Neural cell (in vitro differentiated cells): ENCODE measurements around the gene CENPQ. TPM values are rescaled to one million over a fixed set of nuclear protein-coding genes. Genes with fewer than 3 reads are reported as not detected.

ENCODE experiments used
- H2AFZ ChIP-seq: fragments of 200-600, 300-800 bp; sonication (generic), shearing (Covaris generic); 2 replicates; pipeline ENCODE4 v1.6.0; 2014; ENCODE audit warnings: low read depth, mild to moderate bottlenecking, antibody characterized with exemption, low read length, moderate library complexity
- H3F3A ChIP-seq: fragments of 200-600 bp; shearing (Covaris generic); 2 replicates; pipeline ENCODE4 v1.6.1; 2016; ENCODE audit warnings: mild to moderate bottlenecking, moderate library complexity, mixed read lengths, antibody characterized with exemption, low read length; ENCODE audit not compliant: insufficient read depth, poor library complexity, severe bottlenecking
- H3K27ac ChIP-seq: fragments of 200-600, 300-800 bp; sonication (generic), shearing (Covaris generic); 2 replicates; pipeline ENCODE4 v1.5.1; 2014; ENCODE audit warnings: mild to moderate bottlenecking, low read length, moderate library complexity
- H3K27me3 ChIP-seq: fragments of 300-800, 200-600 bp; sonication (generic), shearing (Covaris generic); 2 replicates; pipeline ENCODE4 v1.6.0; 2014; ENCODE audit warnings: mild to moderate bottlenecking, low read depth, low read length, moderate library complexity; ENCODE audit not compliant: insufficient read depth
- H3K36me3 ChIP-seq: fragments of 300-800, 200-600 bp; sonication (generic), shearing (Covaris generic); 2 replicates; pipeline ENCODE4 v1.5.1; 2014; ENCODE audit warnings: mild to moderate bottlenecking, antibody characterized with exemption, low read length, moderate library complexity; ENCODE audit not compliant: insufficient read depth
- H3K4me2 ChIP-seq: fragments of 300-800, 200-600 bp; sonication (generic), shearing (Covaris generic); 2 replicates; pipeline ENCODE4 v1.6.0; 2014; ENCODE audit warnings: mild to moderate bottlenecking, low read length
- H3K4me3 ChIP-seq: fragments of 300-800, 200-600 bp; sonication (generic), shearing (Covaris generic); 2 replicates; pipeline ENCODE4 v1.5.1; 2014; ENCODE audit warnings: mild to moderate bottlenecking, low read length, moderate library complexity
- H3K79me2 ChIP-seq: fragments of 200-600 bp; shearing (Covaris generic); replicated peaks from 2 replicates; pipeline ENCODE4 v1.6.0; 2014; ENCODE audit warnings: mild to moderate bottlenecking, low read length, moderate library complexity; ENCODE audit not compliant: insufficient read depth
- H3K9ac ChIP-seq: fragments of 300-800, 200-600 bp; sonication (generic), shearing (Covaris generic); 2 replicates; pipeline ENCODE4 v1.6.1; 2016; ENCODE audit warnings: mild to moderate bottlenecking, low read length, mixed read lengths
- H3K9me2 ChIP-seq: fragments of 200-600 bp; shearing (Covaris generic); 2 replicates; pipeline ENCODE4 v1.6.1; 2016; ENCODE audit warnings: mild to moderate bottlenecking, low read length, mixed read lengths; ENCODE audit not compliant: insufficient read depth
- H3K9me3 ChIP-seq: fragments of 200-600, 300-800 bp; sonication (generic), shearing (Covaris generic); 2 replicates; pipeline ENCODE4 v1.6.1; 2016; ENCODE audit warnings: mild to moderate bottlenecking, mixed run types, low read length, moderate library complexity, mixed read lengths
- H4K20me1 ChIP-seq: fragments of 200-600 bp; shearing (Covaris generic); 2 replicates; pipeline ENCODE4 v1.6.1; 2016; ENCODE audit warnings: mild to moderate bottlenecking, mixed run types; ENCODE audit not compliant: insufficient read depth
- EP300 ChIP-seq: fragments of 450-650 bp; conservative IDR thresholded peaks from 2 replicates; pipeline ENCODE4 v1.6.1; 2014; ENCODE audit warnings: antibody characterized with exemption, mild to moderate bottlenecking, moderate library complexity; ENCODE audit not compliant: poor library complexity, severe bottlenecking
- EZH2 ChIP-seq: fragments of 200-600, 300-800 bp; shearing (Covaris generic), sonication (generic); IDR thresholded peaks from 2 replicates; pipeline ENCODE4 v1.6.1; 2014; ENCODE audit warnings: antibody characterized with exemption, low read length, borderline replicate concordance, mild to moderate bottlenecking; ENCODE audit not compliant: insufficient read depth, poor library complexity, severe bottlenecking
- MXI1 ChIP-seq: fragments of 450-650 bp; conservative IDR thresholded peaks from 2 replicates; pipeline ENCODE4 v1.6.1; 2014; ENCODE audit warnings: antibody characterized with exemption, mild to moderate bottlenecking; ENCODE audit not compliant: poor library complexity, severe bottlenecking
- POLR2AphosphoS5 ChIP-seq: IDR thresholded peaks from 2 replicates; pipeline ENCODE4 v1.6.1; 2012
- RAD21 ChIP-seq: fragments of 450-650 bp; conservative IDR thresholded peaks from 2 replicates; pipeline ENCODE4 v1.6.1; 2014; ENCODE audit warnings: antibody characterized with exemption, mild to moderate bottlenecking, moderate library complexity
- SMC3 ChIP-seq: fragments of 450-650 bp; conservative IDR thresholded peaks from 2 replicates; pipeline ENCODE4 v1.6.1; 2014; ENCODE audit warnings: antibody characterized with exemption, mild to moderate bottlenecking, moderate library complexity; ENCODE audit not compliant: poor library complexity
- TAF1 ChIP-seq: IDR thresholded peaks from 2 replicates; pipeline ENCODE4 v1.6.1; 2012; ENCODE audit warnings: low read depth
- polyA plus RNA-seq: library from polyadenylated mRNA; depleted of rRNA; stranded (reverse); fragments of >200 nt; gene quantifications from 2 replicates; pipeline ENCODE4 v1.2.3, GENCODE V29; 2014
- TF ChIP-seq, protein P1 (sequence below): fragments of 450-650 bp; IDR thresholded peaks from 2 replicates; pipeline ENCODE4 v1.5.1; 2014; ENCODE audit warnings: antibody characterized with exemption, mild to moderate bottlenecking, moderate library complexity; ENCODE audit not compliant: poor library complexity, severe bottlenecking
- TF ChIP-seq, protein P2 (sequence below): IDR thresholded peaks from 2 replicates; pipeline ENCODE4 v1.6.1; 2012; ENCODE audit warnings: borderline replicate concordance

Gene CENPQ
- polyA plus RNA-seq, 1 donor from 2014 or later, result 8.8 TPM

DNA sequence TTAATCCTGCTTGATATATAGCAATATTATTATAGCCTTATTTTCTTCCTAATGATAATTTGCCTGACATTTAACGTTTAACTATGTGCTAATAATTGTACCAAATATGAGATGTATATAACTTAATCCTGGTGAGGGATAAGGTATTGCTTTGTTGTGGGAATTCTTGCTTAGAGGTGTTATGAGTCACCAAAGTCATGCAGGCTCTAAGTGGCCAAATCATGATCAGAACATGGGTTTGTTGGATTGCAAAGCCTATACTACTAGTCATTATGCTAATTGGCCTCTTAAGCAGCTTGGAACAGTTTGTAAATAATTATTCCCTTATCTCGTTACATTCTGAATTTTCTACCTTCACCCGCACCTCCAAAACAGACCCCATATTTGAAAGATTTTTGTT, 65.4 kb downstream of the CENPQ start:
- Histone ChIP-seq H3K9me3 (no peaks in the 10 kb centered on the region), H3K4me3 (no peak overlapping the region), H4K20me1 (no peaks in the 10 kb centered on the region), H3K27ac (no peak overlapping the region), H3K9ac (no peak overlapping the region), H3K79me2 (no peaks in the 10 kb centered on the region), H3K36me3 (no peaks in the 10 kb centered on the region), H3K9me2 (no peaks in the 10 kb centered on the region), H3F3A (no peaks in the 10 kb centered on the region), H3K27me3 (no peaks in the 10 kb centered on the region), H2AFZ (no peak overlapping the region), H3K4me2 (no peak overlapping the region)
- TF ChIP-seq POLR2AphosphoS5 (no peak), TAF1 (no peak), RAD21 (no peak), EP300 (no peak), EZH2 (no peak), MXI1 (no peak), SMC3 (no peak)
- TF ChIP-seq, protein P1, sequence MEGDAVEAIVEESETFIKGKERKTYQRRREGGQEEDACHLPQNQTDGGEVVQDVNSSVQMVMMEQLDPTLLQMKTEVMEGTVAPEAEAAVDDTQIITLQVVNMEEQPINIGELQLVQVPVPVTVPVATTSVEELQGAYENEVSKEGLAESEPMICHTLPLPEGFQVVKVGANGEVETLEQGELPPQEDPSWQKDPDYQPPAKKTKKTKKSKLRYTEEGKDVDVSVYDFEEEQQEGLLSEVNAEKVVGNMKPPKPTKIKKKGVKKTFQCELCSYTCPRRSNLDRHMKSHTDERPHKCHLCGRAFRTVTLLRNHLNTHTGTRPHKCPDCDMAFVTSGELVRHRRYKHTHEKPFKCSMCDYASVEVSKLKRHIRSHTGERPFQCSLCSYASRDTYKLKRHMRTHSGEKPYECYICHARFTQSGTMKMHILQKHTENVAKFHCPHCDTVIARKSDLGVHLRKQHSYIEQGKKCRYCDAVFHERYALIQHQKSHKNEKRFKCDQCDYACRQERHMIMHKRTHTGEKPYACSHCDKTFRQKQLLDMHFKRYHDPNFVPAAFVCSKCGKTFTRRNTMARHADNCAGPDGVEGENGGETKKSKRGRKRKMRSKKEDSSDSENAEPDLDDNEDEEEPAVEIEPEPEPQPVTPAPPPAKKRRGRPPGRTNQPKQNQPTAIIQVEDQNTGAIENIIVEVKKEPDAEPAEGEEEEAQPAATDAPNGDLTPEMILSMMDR, result no peak
- TF ChIP-seq, protein P2, sequence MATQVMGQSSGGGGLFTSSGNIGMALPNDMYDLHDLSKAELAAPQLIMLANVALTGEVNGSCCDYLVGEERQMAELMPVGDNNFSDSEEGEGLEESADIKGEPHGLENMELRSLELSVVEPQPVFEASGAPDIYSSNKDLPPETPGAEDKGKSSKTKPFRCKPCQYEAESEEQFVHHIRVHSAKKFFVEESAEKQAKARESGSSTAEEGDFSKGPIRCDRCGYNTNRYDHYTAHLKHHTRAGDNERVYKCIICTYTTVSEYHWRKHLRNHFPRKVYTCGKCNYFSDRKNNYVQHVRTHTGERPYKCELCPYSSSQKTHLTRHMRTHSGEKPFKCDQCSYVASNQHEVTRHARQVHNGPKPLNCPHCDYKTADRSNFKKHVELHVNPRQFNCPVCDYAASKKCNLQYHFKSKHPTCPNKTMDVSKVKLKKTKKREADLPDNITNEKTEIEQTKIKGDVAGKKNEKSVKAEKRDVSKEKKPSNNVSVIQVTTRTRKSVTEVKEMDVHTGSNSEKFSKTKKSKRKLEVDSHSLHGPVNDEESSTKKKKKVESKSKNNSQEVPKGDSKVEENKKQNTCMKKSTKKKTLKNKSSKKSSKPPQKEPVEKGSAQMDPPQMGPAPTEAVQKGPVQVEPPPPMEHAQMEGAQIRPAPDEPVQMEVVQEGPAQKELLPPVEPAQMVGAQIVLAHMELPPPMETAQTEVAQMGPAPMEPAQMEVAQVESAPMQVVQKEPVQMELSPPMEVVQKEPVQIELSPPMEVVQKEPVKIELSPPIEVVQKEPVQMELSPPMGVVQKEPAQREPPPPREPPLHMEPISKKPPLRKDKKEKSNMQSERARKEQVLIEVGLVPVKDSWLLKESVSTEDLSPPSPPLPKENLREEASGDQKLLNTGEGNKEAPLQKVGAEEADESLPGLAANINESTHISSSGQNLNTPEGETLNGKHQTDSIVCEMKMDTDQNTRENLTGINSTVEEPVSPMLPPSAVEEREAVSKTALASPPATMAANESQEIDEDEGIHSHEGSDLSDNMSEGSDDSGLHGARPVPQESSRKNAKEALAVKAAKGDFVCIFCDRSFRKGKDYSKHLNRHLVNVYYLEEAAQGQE, result no peak

DNA sequence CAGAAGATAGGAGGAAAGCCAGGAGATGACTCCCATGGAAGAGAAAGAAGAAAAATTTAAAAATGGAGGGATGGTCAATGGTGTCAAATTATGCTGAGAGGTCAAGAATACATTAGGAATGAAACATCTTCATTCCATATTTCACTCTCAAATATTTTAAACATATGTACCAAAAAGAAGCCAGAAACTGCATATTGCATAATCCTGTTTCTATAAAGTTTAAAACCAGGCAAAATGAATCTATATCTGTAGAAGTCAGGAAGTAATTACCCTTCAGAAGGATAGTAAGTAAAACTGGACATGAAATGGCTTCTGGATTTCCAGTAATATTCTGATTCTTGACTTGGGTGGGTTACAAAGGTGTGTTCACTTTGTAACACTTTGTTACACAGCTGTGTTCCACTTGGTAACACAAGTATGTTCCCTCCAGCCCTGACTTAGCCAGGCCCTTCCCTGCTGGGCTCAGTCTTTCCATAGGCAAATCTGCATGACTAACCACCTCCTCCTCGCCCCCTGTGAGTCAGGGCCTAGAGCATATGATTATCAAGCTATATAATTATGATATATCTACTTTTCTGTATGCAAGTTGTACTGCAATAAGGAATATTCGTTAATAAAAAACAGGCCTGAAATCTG, 67.1 kb downstream of the CENPQ start:
- Histone ChIP-seq H3K4me3 (no peak overlapping the region), H2AFZ (no peak overlapping the region), H4K20me1 (no peaks in the 10 kb centered on the region), H3K9me2 (no peaks in the 10 kb centered on the region), H3K4me2 (no peak overlapping the region), H3F3A (no peaks in the 10 kb centered on the region), H3K79me2 (no peaks in the 10 kb centered on the region), H3K27me3 (no peaks in the 10 kb centered on the region), H3K9ac (no peak overlapping the region), H3K36me3 (no peaks in the 10 kb centered on the region), H3K27ac (no peak overlapping the region), H3K9me3 (no peaks in the 10 kb centered on the region)
- TF ChIP-seq, protein P1, result no peak
- TF ChIP-seq TAF1 (no peak), EZH2 (no peak), EP300 (no peak), SMC3 (no peak), POLR2AphosphoS5 (no peak), MXI1 (no peak), RAD21 (no peak)
- TF ChIP-seq, protein P2, result no peak
